GM12878 (cell line): Measurements from ENCODE around the gene CLEC2B.

Experiments used
- MTA2 ChIP-seq: fragments of 450-650 bp; IDR thresholded peaks from 2 replicates; pipeline ENCODE4 v1.6.1; 2016; ENCODE audit warnings: low read depth, mild to moderate bottlenecking, moderate library complexity
- TF ChIP-seq, protein P1 (sequence below): fragments of 450-650 bp; IDR thresholded peaks from 2 replicates; pipeline ENCODE4 v1.6.1; 2017; ENCODE audit warnings: mild to moderate bottlenecking

DNA sequence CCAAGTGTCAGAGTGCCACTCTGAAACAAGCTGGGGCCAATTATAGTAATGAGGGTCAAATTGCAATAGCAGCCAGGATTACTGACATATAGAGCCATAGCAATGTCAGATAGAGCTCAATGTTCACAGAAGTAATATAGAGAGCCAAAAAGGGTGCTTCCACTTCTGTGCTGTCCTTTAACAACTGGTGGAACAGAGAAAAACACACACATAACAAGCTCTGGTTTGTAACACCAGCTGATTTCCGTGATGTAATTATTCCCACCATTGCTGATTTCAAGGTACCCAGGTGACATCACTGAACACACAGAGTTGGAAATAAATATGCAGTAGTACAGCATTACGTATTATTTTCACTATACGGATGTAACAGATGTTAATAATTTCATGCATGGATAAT, 3.0 kb upstream of the CLEC2B start:
- TF ChIP-seq MTA2 = no peak
- TF ChIP-seq, protein P1, sequence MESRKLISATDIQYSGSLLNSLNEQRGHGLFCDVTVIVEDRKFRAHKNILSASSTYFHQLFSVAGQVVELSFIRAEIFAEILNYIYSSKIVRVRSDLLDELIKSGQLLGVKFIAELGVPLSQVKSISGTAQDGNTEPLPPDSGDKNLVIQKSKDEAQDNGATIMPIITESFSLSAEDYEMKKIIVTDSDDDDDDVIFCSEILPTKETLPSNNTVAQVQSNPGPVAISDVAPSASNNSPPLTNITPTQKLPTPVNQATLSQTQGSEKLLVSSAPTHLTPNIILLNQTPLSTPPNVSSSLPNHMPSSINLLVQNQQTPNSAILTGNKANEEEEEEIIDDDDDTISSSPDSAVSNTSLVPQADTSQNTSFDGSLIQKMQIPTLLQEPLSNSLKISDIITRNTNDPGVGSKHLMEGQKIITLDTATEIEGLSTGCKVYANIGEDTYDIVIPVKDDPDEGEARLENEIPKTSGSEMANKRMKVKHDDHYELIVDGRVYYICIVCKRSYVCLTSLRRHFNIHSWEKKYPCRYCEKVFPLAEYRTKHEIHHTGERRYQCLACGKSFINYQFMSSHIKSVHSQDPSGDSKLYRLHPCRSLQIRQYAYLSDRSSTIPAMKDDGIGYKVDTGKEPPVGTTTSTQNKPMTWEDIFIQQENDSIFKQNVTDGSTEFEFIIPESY = no peak
